HS-27A (cell line): Measurements from ENCODE around the gene ABCD3.
"Not testable (repeated sequence)": the region's sequence is repeated elsewhere in the genome, so short reads cannot be mapped to it uniquely, and the experiment has no call there.

Experiments
- DNase-seq: peaks from one replicate; pipeline ENCODE4 v3.0.0-alpha.2; 2012; ENCODE audit warnings: low read depth, missing footprints

Gene ABCD3

DNA sequence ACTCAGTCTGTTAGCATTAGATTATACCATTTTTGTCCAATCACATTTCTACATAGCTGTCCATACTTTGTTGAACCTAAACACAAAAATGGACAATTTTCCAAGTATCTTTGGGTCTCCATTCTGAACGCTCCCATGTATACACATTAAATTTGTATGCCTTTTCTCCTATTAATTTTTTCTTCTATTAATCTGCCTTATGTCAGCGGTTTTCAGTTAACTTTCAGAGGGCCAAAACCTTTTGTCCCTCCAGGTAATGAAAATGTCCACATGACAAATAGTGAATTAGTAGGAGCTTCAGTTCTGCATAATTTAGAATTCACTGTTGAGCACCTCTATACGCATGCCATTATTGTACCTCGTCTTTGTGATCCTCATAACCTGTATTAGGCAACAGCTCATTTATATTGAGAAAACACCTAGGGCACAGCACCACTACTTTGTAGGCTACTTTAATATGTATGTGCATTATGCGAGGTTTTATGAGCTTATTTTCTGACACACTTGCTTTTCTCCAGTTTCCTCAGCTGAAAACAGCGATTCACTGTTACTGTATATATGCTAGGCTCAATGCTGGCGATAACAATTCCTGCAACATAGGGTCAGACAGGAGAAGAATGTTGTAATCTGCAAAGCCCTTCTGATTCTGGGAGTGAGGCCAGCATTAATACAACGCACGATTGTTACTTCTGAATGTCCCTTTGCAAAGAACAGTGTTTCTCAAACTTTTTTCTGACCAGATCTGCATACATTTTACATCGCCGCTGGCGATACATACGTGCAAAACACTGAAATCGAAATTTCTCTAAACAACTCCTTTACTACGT is 1.1 kb upstream of the ABCD3 start:
- DNase-seq = peak; percentile 22

DNA sequence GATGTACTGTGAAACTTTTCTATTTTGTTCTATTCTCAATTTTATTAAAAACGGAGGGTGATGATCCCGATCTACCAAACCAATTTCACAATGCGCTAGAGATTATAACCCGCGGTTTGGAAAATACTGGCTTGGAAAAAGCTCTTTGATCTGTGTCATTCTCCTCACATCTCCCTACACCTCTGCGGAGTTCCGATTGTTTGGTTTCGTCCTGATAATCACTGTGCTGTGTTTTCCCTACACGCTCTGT is 536 bp upstream of the ABCD3 start:
- DNase-seq = no peak

DNA sequence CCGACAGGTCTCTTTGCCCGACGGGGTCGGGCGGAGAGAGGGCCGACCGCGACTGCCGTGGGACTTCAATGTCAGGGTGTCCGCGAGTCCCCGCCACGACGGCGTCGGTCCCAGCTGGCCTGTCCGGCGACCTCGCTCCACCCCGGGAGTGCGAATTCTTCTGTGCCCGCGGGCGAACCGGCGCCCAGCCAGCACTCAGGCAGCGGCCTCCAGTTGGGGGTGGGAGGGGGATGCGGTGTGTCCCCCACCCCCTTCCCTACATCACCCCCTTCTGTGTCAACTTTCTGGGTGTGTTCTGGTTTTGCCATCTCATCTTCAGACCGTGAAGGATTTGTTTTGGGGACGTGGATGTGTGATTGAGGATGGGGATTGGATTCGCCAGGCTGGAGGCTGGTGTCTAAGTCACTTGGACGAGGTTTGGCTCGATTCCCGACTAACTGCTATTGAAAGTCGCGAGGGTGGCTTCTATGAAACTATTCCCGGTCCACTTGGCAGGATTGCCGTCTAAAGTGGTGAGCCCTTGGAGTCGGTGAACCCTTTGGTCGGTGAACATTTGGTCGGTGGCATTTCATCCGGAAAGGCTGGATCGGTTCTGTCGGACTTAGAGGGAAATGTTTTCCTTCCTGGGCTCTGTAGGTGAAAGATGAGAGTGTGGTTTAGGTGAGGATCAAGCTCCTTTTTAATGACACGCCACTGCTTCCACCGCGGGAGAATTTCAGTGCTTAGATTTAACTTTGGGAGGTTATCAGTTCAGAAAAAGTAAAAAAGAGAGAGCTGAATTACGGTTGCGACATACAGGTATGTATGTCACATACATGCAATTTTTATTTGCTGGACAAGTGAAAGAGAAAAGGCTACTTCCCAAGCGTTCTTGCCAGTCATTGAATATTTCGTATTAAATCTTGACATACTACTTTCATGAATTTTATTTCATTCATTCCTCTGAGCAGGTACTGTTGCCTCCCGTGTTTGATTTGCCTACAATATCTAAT is 771 bp downstream of the ABCD3 start:
- peak; percentile 50 for DNase-seq

- no peak for DNase-seq
These were observed 4.1 kb downstream of the ABCD3 start for GRCh38 chr1:94422115-94422820.

GRCh38 chr1:94425821-94426484 is 7.8 kb downstream of the ABCD3 start:
- DNase-seq = no peak

GRCh38 chr1:94426485-94426870 is 8.3 kb downstream of the ABCD3 start:
- not testable (repeated sequence) for DNase-seq

GRCh38 chr1:94428441-94428840 is 10.3 kb downstream of the ABCD3 start:
- no peak for DNase-seq

DNA sequence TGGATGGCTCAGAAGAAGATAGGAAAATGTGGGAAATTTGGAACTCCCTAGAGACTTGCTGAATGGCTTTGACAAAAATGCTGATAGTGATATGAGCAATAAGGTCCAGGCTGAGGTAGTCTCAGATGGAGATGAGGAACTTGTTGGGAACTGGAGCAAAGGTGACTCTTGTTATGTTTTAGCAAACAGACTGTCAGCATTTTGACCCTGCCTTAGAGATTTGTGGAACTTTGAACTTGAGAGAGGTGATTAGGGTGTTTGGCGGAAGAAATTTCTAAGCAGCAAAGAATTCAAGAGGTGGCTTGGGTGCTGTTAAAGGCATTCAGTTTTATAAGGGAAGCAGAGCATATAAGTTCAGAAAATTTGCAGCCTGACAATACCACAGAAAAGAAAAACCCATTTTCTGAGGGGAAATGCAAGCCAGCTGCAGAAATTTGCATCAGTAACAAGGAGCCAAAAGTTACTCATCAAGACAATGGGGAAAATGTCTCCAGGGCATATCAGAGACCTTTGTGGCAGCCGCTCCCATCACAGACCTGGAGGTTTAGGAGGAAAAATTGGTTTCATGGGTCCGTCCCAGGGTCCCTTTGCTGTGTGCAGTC is 10.8 kb downstream of the ABCD3 start:
- DNase-seq = not testable (repeated sequence)

GRCh38 chr1:94430066-94430465 is 11.9 kb downstream of the ABCD3 start:
- not testable (repeated sequence) for DNase-seq

DNA sequence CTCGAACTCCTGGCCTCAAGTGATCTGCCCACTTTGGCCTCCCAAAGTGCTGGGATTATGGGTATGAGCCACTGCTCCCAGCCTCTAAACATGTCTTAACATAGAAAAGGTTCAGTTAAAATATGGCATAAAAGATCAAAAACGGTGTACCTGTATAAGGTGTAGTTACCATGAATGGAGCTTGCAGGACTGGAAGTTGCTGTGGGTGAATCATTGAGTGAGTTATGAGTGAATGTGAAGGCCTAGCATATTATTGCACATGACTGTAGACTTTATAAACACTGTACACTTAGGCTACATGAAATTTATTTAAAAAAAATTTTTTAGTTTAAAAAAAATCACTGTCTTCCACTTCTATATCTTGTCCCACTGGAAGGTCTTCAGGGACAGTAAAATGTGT is 15.7 kb downstream of the ABCD3 start:
- DNase-seq = no peak

DNA sequence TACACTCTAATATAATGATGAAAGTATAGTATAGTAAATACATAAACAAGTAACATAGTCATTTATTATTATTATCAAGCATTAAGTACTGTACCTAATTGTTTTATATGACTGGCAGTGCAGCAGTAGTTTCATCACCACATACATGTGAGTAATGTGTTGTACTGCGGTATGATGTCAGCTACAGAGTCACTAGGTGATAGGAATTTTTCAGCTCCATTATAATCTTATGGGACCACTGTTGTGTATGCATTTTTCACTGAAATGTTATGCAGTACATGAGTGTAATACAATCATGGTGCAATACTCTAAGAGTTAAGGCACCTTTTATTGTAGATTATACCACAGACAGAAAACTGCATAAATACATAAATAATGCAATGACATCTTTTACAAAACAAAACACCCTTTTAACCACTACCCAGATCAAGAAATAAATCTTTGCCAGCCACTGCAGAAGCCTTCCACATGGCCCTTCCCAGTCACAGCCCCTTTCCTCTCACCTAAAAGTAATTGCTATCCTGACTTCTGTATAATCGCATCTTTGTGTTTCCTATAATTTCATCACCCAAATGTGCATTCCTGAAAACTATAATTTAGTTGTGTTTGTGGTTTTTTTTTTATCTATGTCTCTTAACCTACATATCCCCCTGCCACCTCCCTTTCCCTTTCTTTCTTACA is 16.3 kb downstream of the ABCD3 start:
- DNase-seq = no peak

DNA sequence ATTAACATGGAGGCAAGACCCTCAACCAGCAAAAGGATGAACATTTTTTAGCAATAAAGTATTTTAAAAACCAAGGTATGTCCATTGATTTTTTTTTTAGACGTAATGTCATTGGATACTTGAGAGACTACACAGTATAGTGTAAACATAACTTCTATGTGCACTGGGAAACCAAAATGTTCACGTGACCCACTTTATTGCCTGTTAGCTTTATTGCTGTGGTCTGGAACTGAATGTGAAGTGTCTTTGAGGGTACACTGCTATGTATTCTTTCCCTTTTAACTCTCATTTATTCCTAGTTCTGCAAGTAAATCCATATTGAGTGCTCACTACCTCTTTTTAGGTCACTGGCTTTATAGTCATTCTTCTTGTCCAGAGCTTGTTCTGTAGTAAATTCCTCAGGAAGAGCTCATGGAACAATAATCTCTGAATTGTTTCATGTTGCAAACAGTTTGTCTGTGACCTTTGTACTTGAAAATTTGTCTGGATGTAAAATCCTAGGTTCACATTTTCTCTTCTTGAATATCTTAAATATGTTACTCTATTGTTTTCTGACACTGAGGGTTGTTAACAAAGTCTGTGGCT is 20.6 kb downstream of the ABCD3 start:
- DNase-seq = no peak

- DNase-seq = no peak
These were observed 21.9 kb downstream of the ABCD3 start for GRCh38 chr1:94440088-94440487.

GRCh38 chr1:94443067-94443466 is 24.9 kb downstream of the ABCD3 start:
- not testable (repeated sequence) for DNase-seq

DNA sequence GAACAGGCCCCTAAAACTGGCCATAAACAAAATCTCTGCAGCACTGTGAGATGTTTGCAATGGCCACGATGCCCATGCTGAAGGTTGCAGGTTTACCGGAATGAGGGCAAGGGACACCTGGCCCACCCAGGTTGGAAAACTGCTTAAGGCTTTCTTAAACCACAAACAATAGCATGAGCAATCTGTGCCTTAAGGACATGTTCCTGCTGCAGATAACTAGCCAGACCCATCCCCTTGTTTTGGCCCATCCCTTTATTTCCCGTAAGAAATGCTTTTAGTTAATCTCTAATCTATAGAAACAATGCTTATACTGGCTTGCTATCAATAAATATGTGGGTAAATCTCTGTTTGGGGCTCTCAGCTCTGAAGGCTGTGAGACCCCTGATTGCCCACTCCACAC is 26.6 kb downstream of the ABCD3 start:
- DNase-seq = not testable (repeated sequence)

DNA sequence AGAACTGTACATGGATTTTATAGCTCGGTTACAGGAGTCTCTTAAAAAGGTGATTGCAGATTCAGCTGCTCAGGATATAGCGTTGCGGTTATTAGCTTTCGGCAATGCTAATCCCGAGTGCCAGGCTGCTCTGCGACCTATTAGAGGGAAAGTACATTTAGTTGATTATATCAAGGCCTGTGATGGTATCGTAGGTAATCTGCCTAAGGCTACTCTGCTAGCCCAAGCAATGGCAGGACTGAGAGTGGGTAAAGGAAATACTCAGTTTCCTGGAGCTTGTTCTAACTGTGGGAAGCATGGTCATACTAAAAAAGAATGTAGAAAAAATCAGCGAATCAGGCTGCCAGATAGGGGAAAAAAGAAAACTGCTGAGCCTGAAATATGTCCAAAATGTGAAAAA is 27.5 kb downstream of the ABCD3 start:
- DNase-seq = not testable (repeated sequence)

DNA sequence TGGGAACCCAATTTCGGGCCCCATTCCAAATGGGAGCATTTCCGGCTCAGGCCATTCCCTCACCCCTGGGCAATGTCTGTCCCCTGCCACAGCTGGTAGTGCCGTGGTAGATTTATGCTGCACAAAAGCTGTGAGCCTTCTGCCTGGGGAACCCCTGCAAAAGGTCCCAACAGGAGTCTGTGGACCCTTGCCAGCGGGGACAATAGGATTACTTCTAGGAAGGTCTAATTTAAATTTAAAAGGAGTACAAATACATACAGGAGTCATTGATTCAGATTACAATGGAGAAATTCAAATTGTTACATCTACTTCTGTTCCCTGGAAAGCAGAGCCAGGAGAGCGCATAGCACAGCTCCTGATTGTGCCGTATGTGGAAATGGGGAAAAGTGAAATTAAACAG is 28.0 kb downstream of the ABCD3 start:
- not testable (repeated sequence) for DNase-seq

DNA sequence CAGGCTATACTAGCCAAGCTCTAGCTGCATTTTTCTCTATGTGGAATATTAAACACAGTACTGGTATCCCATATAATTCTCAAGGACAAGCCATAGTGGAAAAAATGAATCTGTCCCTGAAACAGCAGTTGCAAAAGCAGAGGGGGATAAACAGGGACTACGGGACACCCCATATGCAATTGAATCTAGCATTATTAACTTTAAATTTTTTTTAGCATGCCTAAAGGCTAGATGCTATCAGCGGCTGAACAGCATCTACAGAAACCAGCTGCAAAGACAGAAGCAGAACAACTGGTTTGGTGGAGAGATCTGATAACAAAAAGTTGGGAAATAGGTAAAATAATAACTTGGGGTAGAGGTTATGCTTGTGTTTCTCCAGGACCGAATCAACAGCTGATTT is 30.6 kb downstream of the ABCD3 start:
- DNase-seq = not testable (repeated sequence)

- no peak for DNase-seq
These were observed 38.5 kb downstream of the ABCD3 start for GRCh38 chr1:94456736-94457135.

DNA sequence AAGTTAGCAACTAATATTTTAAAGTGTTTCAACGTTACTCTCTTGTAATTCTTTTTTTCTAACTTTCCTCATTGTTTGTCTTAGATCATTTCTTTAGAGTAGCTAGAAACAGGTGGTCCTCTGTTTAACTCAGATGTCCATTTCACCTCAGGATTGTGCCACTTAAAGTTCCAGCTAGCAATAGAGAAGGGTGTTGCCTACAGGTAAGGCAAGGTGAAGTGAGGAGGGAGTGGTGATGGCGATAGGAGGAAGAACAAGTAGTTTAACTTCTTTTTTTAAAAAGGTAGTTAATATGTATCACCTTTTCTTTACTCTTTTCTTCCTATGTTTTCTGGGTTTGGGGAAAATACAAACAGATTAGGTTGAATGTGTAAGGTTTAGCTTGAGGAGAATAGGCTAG is 44.4 kb downstream of the ABCD3 start:
- DNase-seq = no peak
